NK-92 (cell line): ENCODE results near the gene CCDC194.
A peak's percentile ranks its signal among the peaks of the same experiment; 100 is the strongest.

Experiments
- DNase-seq: peaks from one replicate; lab custom pipeline; 2025; ENCODE audit not compliant: unreplicated experiment; lab: John Stamatoyannopoulos, UW

Gene CCDC194

GRCh38 chr19:17393914-17394313 is at the start of gene CCDC194:
TSS of gene CCDC194 (minus strand) at chr19:17394196. CDS start at chr19:17394158, 38 bp downstream.
- no peak for DNase-seq

- DNase-seq, result no peak
These were observed 47.4 kb upstream of the CCDC194 start for GRCh38 chr19:17441241-17442021.

- DNase-seq, result no peak
These were observed 42.9 kb upstream of the CCDC194 start for GRCh38 chr19:17436874-17437267.

- no peak for DNase-seq
These were observed 42.3 kb upstream of the CCDC194 start for GRCh38 chr19:17436094-17436873.

GRCh38 chr19:17435218-17435617 is 41.2 kb upstream of the CCDC194 start:
- DNase-seq, result no peak

GRCh38 chr19:17431417-17431816 is 37.4 kb upstream of the CCDC194 start:
- DNase-seq, result no peak

- DNase-seq, result no peak
These were observed 35.7 kb upstream of the CCDC194 start for GRCh38 chr19:17429641-17430113.

GRCh38 chr19:17424743-17425365 is 30.9 kb upstream of the CCDC194 start:
- no peak for DNase-seq

GRCh38 chr19:17423429-17424208 is 29.6 kb upstream of the CCDC194 start:
- DNase-seq, result no peak

- DNase-seq, result no peak
These were observed 27.9 kb upstream of the CCDC194 start for GRCh38 chr19:17421942-17422341.

- no peak for DNase-seq
These were observed 26.5 kb upstream of the CCDC194 start for GRCh38 chr19:17420475-17420924.

- peak; percentile 75 for DNase-seq
These were observed 25.9 kb upstream of the CCDC194 start, which contains the start of gene MVB12A for GRCh38 chr19:17419621-17420474. TSS of gene MVB12A (plus strand) at chr19:17420047. CDS start at chr19:17420136, 89 bp downstream.

- DNase-seq, result no peak
These were observed 25.2 kb upstream of the CCDC194 start for GRCh38 chr19:17419154-17419620.

- DNase-seq, result no peak
These were observed 24.7 kb upstream of the CCDC194 start for GRCh38 chr19:17418710-17419109.

GRCh38 chr19:17415121-17415520 is 21.1 kb upstream of the CCDC194 start:
- no peak for DNase-seq

GRCh38 chr19:17414097-17414496 is 20.1 kb upstream of the CCDC194 start:
- no peak for DNase-seq

GRCh38 chr19:17411801-17412200 is 17.8 kb upstream of the CCDC194 start:
- DNase-seq, result no peak

GRCh38 chr19:17409990-17410389 is 16.0 kb upstream of the CCDC194 start:
- no peak for DNase-seq

- DNase-seq, result no peak
These were observed 12.8 kb upstream of the CCDC194 start for GRCh38 chr19:17406887-17407196.
